ENCODE measurements around the gene PARD3B. TPM values are rescaled to one million over a fixed set of nuclear protein-coding genes. Genes with fewer than 3 reads are reported as not detected.

The PARD3B gene
- total RNA-seq, 3 donors from 2014 or later: 0.18 to 0.48 (median 0.27) TPM

DNA sequence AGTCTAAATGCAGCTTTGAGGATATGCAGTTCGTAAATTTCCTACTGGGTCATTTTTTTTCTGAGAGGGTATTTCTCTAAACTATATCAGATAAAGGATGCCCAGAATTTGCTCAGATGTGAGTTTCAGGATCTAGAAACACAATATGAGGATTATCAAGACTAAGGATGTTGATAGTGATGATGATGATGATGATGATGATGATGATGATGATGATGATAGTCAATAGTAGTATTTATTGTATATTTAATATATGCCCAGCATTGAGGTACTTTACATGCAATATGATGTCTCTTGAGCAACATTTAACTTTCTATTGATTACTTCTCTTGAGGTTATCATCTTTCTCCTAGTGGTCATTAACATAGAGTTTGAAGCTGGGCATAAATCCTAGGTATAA, 914.9 kb downstream of the PARD3B start:
- no peaks in the 10 kb centered on the region for H3K36me3 Mint-ChIP-seq (ENCODE audit: insufficient read depth)
- ATAC-seq: no peak
- H3K4me3 Mint-ChIP-seq: no peak overlapping the region
- H3K9me3 Mint-ChIP-seq: no peaks in the 10 kb centered on the region
- DNase-seq: no peak
- no peaks in the 10 kb centered on the region for H3K4me1 Mint-ChIP-seq (ENCODE audit: low read depth)
- H3K27me3 Mint-ChIP-seq (ENCODE audit: low read depth): peaks cover 3% of the 10 kb centered on the region

DNA sequence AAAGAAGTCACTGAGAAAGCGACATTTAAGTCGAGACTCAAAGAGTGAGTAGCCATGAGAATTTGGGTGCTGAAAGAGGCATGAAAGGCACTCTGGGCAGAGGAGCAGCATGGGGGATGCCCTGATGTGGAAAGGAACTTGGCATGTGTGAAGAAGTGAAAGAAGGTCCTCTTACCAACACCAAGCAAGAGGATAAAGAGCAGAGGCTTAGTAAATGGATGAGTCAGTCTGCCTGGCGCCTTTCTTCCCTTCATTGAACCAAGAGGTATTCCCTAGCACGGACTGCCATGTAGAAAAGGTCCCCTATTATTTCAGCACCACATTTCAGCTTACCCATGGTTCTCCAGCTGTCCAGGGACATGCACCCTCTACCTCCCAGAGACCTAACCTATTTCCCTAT, 915.9 kb downstream of the PARD3B start:
- DNase-seq (no peak), ATAC-seq (peak in 1 of 2 donors; percentile 24)
- H3K4me1 Mint-ChIP-seq (ENCODE audit: low read depth): no peaks in the 10 kb centered on the region
- no peaks in the 10 kb centered on the region for H3K36me3 Mint-ChIP-seq (ENCODE audit: insufficient read depth)
- peaks cover 3% of the 10 kb centered on the region for H3K27me3 Mint-ChIP-seq (ENCODE audit: low read depth)
- H3K9me3 Mint-ChIP-seq: no peaks in the 10 kb centered on the region
- no peak overlapping the region for H3K4me3 Mint-ChIP-seq

DNA sequence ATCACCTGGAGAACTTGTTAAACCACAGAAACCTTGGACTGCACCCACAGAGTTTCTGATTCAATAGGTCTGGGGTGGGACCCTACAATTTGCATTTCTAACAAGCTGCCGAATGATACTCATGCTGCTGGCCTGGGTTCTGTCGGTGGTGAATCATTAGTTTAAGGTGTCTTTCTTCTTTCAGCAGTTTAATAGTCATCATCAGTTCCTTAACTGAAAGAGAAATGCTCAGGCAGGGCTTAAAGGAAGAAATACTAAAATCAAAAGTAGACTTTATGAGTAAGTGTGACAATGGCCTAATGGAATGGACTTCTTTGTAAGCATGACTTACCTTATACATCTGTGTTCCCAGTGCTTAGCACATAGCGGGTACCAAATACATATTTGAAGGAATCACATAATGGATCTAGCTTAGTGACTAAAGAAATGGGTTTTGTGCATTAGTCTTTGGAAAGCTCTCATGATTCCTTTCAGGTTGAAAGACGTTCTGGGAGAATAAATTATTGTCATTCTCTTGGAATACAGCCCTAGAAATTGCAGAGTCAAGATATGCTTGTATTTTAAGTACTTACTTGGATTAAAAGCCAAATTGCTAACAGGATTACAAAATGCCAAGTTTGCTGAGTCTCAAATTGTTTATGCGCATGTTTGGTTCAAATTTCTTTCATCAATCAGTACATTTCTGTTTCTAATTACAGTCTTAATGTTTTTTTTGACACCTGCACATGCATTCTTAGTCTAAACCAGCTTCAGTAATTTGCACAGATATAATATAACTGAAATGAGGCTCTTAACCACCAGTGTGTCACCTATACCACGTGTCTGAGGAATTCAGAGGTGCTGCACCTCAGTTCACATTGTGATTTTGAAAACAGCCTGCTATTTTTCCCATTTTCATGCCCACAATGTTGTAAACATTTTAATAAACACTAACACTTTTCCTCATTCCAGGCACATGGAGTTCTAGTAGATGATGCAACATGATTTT, 916.7 kb downstream of the PARD3B start:
- ATAC-seq: peak; percentile 76 to 79
- no peak overlapping the region for H3K4me3 Mint-ChIP-seq
- H3K4me1 Mint-ChIP-seq (ENCODE audit: low read depth): no peaks in the 10 kb centered on the region
- peaks cover 3% of the 10 kb centered on the region for H3K27me3 Mint-ChIP-seq (ENCODE audit: low read depth)
- H3K36me3 Mint-ChIP-seq (ENCODE audit: insufficient read depth): no peaks in the 10 kb centered on the region
- H3K9me3 Mint-ChIP-seq: no peaks in the 10 kb centered on the region
- DNase-seq: no peak

DNA sequence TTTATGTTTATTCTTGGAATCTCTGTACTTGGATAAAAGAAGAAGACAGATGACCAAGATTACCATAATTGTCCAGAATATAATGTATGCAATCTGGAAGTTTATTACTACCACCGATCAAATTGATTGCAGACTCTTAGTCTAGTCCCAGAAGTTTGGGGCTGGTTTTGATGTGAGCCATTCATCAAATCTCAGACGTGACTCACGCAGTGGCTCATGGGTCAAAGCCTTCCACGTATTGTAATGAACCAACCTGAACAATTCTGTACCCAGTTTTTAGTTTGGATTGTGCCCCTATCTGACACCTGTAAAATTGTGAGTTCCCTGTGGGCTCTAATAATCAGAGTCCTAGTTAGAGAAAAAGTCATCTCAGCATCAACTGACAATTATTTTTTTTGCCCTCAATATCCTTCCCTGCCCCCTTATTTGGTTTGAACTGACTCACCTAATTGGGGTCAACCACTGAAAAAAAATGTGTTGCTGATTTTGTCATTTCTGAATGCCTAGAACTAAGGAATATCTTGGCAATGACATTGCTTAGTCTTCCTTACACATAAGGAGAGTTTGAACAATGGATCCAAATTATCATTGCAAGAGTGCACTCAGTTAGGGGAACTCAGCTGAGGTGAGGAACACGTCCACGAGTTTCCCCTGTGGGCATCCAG, 917.5 kb downstream of the PARD3B start:
- no peaks in the 10 kb centered on the region for H3K36me3 Mint-ChIP-seq (ENCODE audit: insufficient read depth)

DNA sequence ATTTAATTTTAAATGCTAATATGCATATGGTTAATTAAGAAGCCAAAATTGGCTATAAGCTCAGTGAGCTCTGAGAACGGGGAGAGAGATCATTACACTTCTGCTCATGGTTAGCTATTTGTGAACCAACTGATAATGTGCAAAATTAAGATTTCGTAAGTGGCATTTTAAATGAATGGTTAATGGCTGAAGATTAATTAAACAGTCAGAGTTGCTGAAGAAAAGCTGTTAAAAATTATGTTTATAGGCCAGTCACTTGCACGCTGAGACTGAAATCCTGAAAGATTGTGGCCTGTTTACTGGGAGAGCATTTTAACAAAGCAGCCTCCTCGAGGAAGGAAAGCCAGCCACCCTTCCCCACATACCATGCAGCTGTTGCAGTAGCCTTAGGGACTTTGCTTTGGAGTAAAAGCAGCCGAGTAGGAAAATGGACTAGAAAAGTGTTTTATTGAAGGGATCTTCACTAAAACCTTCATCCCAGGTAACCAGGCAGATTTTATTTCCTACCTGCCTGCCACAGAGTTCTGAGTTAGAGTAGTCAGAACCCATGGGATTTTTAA, 918.3 kb downstream of the PARD3B start:
- Mint-ChIP-seq H3K4me1 (ENCODE audit: low read depth) (no peaks in the 10 kb centered on the region), H3K27me3 (ENCODE audit: low read depth) (peaks cover 3% of the 10 kb centered on the region), H3K4me3 (no peak overlapping the region), H3K36me3 (ENCODE audit: insufficient read depth) (no peaks in the 10 kb centered on the region), H3K9me3 (no peaks in the 10 kb centered on the region)
- DNase-seq (no peak), ATAC-seq (no peak)

More for the DNA sequence above, 917.5 kb downstream of the PARD3B start:
- Mint-ChIP-seq H3K9me3 (no peaks in the 10 kb centered on the region), H3K4me3 (no peak overlapping the region), H3K4me1 (ENCODE audit: low read depth) (no peaks in the 10 kb centered on the region), H3K27me3 (ENCODE audit: low read depth) (peaks cover 3% of the 10 kb centered on the region)
- no peak for DNase-seq
- ATAC-seq: peak in 1 of 2 donors; percentile 32

DNA sequence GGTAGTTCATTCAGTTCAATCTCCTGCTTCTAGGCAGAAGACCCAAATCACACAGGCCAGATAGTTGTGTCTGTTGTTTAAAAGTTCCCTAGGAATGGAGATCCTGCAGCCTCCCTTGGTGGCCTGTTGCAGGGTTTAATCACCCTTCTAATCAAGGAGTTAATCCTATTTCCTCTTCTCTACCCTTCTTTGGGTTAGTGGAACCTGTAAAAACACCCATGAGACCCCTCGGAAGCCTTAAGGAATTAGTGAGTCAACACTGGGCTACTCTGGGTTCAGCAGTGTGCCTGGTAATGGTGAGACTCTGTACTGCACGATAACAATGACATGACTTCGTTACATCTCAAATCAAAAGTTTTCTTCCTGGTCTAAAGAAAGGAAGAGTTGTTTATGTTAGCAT, 919.4 kb downstream of the PARD3B start:
- Mint-ChIP-seq H3K9me3 (no peaks in the 10 kb centered on the region), H3K27me3 (ENCODE audit: low read depth) (peaks cover 3% of the 10 kb centered on the region), H3K36me3 (ENCODE audit: insufficient read depth) (no peaks in the 10 kb centered on the region), H3K4me1 (ENCODE audit: low read depth) (no peaks in the 10 kb centered on the region), H3K4me3 (no peak overlapping the region)
- DNase-seq (no peak), ATAC-seq (no peak)

DNA sequence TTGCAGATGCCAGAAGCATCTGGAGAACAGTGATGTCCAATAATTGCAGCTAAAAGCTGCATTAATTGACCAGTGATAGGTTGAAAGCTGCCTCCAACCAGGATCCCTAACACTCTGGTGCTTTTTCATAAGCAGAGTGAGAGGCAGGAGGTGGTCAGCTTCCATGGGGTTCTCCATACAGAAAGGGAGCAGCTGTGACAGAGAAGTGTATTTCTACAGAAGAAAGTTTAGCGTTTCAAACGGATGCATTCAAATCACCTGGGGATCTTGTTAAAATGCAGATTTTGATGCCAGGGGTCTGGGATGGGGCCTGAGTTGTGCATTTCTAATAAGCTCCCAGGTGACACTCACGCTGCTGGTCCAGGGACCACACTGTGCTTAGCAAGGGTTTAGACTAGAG, 920.5 kb downstream of the PARD3B start:
- H3K36me3 Mint-ChIP-seq (ENCODE audit: insufficient read depth): no peaks in the 10 kb centered on the region
- DNase-seq (no peak), ATAC-seq (no peak)
- no peak overlapping the region for H3K4me3 Mint-ChIP-seq
- H3K4me1 Mint-ChIP-seq (ENCODE audit: low read depth): no peaks in the 10 kb centered on the region
- H3K27me3 Mint-ChIP-seq (ENCODE audit: low read depth): peaks cover 3% of the 10 kb centered on the region
- H3K9me3 Mint-ChIP-seq: no peaks in the 10 kb centered on the region

DNA sequence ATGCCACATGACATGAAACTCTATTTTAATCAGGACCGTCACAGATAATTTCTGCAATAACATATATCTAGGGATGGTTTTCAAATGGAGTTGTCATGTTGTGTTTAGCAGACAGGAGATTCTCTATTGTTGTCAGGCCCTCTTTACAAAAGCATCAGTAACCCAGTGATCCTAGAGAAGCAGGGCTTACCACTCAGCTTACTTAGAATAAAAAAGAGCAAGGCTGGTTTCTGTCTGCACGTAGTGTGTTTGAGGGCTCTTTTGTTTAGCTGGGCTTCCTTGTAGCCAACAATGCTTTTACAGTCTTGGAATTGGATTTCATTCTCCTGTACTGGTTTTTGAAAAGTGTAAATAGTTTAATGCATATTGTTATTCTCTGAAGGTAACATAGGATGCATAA, 926.5 kb downstream of the PARD3B start:
- DNase-seq (no peak), ATAC-seq (no peak)
- no peaks in the 10 kb centered on the region for H3K36me3 Mint-ChIP-seq (ENCODE audit: insufficient read depth)
- no peaks in the 10 kb centered on the region for H3K27me3 Mint-ChIP-seq (ENCODE audit: low read depth)
- H3K9me3 Mint-ChIP-seq: no peaks in the 10 kb centered on the region
- no peaks in the 10 kb centered on the region for H3K4me1 Mint-ChIP-seq (ENCODE audit: low read depth)
- no peak overlapping the region for H3K4me3 Mint-ChIP-seq

DNA sequence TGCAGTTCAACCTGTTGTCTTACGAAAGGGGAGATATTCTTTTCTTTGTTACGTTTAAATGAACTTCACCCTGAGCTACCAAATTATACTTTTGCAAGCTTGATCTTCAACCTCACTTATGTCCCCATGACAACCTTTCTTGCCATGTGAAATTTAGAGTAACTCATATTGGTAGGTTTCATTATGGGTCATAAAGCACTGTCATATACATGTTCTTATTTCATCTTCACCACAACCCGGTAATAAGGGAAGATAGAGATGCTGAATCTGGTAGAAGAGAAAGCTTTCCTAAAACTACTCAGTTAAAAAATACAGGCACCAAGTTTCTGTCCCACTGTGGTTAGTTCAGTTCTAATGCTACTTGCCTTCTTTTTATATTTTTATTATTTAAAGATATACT, 928.5 kb downstream of the PARD3B start:
- Mint-ChIP-seq H3K4me3 (no peak overlapping the region), H3K36me3 (ENCODE audit: insufficient read depth) (no peaks in the 10 kb centered on the region), H3K9me3 (no peaks in the 10 kb centered on the region)

DNA sequence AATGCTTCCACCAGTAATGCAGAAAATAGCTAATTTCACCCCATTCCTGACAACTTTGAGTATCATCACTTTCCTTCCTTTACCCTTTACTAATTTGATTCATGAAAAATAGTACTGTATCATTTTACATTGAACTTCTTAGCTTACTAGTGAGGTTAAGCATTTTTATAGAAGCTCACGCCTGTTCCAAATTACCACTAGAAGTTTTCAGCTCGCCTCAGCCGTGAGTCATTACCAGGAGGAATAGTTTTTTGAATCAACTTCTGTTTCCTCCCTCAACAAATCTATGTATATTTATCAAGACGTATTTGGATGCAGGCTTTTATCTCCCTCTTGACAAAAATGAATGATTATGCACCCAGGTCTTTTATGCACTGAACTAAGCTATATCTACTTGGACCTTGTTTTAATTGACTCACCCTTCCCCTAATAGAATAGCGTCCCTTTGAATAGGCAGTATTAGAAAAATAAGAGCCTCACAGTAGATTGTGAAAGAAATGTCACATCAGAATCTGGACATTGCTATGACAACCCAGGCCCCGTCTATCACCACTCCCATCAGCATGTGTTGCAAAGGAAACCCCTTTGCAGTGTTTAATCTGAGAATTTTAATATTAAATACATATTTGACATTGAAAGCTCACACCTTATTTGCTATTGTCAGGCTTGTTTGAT, 929.6 kb downstream of the PARD3B start:
- Mint-ChIP-seq H3K9me3 (no peaks in the 10 kb centered on the region), H3K4me1 (ENCODE audit: low read depth) (no peaks in the 10 kb centered on the region), H3K36me3 (ENCODE audit: insufficient read depth) (no peaks in the 10 kb centered on the region), H3K4me3 (no peak overlapping the region), H3K27me3 (ENCODE audit: low read depth) (no peaks in the 10 kb centered on the region)
- ATAC-seq (no peak), DNase-seq (no peak)

More for the DNA sequence above, 928.5 kb downstream of the PARD3B start:
- DNase-seq: no peak
- Mint-ChIP-seq H3K4me1 (ENCODE audit: low read depth) (no peaks in the 10 kb centered on the region), H3K27me3 (ENCODE audit: low read depth) (no peaks in the 10 kb centered on the region)
- peak; percentile 82 to 86 for ATAC-seq

DNA sequence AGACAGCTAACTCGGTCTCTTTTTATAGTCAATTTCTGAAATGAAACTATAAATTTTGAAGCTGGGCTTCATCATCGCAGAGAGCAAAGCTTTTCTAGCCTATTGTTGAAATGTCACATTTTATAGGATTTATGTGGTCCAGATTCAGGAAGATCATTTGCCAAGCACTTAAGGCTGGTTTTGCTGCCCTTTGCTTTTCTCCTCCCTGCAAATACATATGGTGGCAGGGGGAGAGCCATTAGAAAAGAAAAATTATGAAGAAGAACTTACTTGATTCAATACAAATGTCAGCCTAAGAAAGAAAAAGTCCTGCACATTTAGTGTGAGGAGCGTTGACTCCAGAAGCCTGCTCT, 930.1 kb downstream of the PARD3B start:
- H3K4me3 Mint-ChIP-seq: no peak overlapping the region
- ATAC-seq (no peak), DNase-seq (no peak)
- H3K9me3 Mint-ChIP-seq: no peaks in the 10 kb centered on the region
- no peaks in the 10 kb centered on the region for H3K4me1 Mint-ChIP-seq (ENCODE audit: low read depth)
- no peaks in the 10 kb centered on the region for H3K27me3 Mint-ChIP-seq (ENCODE audit: low read depth)
- H3K36me3 Mint-ChIP-seq (ENCODE audit: insufficient read depth): no peaks in the 10 kb centered on the region

DNA sequence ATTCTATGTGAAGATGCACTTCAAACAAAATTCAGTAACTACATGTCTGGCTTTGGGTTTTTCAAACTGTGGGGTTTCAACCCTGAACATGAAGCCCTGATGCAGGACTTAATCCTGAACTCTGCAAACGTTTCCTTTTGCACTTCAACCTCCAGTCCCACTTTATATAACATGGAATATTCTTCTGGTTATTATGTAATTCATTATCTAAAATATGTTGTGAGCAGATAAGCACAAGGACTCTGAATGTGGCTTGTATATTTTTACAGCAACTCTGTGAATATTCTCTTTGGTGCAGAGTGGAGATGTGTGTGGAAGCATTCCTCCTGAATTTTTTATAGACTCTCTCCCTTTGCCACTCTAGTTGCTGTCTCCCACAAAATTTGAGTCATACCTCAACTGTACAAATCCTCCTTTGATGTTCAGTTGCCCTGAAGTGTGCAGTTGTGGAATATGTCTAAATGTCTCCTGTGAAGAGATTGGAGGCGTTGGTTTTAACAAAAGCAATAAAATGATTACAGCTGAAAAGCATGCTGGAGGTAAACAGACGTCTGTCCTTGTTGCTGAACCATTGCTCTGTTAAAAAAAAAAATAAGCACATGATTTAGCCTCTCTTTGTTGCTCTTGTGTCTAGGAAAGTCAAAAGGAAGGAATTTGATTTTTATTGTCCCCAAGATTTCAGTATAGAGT, 931.9 kb downstream of the PARD3B start:
- H3K9me3 Mint-ChIP-seq: no peaks in the 10 kb centered on the region
- no peaks in the 10 kb centered on the region for H3K36me3 Mint-ChIP-seq (ENCODE audit: insufficient read depth)
- H3K4me3 Mint-ChIP-seq: no peak overlapping the region
- no peaks in the 10 kb centered on the region for H3K27me3 Mint-ChIP-seq (ENCODE audit: low read depth)
- H3K4me1 Mint-ChIP-seq (ENCODE audit: low read depth): no peaks in the 10 kb centered on the region
- ATAC-seq (no peak), DNase-seq (no peak)

DNA sequence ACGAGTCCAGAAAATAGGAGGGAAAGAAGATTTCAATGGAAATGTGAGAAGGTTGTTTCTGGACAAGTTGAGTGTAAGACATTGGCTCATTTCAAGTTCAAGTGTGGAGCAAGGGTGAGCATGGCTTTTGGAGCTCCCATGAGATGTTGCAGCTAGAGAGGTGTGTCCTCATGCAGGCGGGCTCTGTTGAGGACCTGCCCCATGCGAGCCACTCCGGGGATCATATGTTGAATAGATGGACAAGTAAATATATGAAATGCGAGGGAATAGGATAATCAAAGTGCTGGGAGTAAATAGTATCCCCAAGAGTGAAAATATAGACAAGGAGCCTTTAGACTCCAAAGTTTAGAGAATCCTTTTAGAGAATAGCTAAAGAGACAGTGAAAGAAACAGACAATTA, 936.6 kb downstream of the PARD3B start:
- DNase-seq (no peak), ATAC-seq (no peak)
- Mint-ChIP-seq H3K4me1 (ENCODE audit: low read depth) (no peaks in the 10 kb centered on the region), H3K27me3 (ENCODE audit: low read depth) (no peaks in the 10 kb centered on the region), H3K9me3 (no peaks in the 10 kb centered on the region), H3K4me3 (no peak overlapping the region), H3K36me3 (ENCODE audit: insufficient read depth) (no peaks in the 10 kb centered on the region)

Data from activated T-cell treated with anti-CD3 and anti-CD28 coated beads, Interleukin-2, amount 50 U/mL, for 4 hours (primary cell).